ENCODE results near the gene TPRG1L.

Gene TPRG1L

DNA sequence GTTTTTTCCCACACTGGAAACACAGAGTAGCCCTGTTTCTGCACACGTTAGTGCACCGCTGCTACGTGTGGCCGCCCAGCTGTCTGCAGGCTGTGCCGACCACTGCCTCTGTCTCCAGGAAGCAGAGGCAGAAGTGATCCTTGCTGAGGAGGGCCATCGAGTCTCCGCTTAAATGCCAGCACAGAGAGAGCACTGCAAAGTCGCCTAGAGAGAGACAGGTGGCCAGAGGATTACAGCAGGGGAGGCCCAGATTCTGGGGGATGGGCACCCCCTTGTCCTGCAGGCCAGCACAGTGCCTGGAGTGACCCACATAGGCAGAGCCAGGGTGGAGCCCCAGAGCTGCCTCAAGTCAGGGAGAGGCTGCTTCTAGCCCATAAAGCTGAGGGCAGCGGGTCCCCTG is 6.1 kb downstream of the TPRG1L start:
- no peak overlapping the region for H3K4me3 ChIP-seq (ENCODE audit: low read length)
- DNase-seq (ENCODE audit: low read depth) = no peak
- TF ChIP-seq, protein P1, sequence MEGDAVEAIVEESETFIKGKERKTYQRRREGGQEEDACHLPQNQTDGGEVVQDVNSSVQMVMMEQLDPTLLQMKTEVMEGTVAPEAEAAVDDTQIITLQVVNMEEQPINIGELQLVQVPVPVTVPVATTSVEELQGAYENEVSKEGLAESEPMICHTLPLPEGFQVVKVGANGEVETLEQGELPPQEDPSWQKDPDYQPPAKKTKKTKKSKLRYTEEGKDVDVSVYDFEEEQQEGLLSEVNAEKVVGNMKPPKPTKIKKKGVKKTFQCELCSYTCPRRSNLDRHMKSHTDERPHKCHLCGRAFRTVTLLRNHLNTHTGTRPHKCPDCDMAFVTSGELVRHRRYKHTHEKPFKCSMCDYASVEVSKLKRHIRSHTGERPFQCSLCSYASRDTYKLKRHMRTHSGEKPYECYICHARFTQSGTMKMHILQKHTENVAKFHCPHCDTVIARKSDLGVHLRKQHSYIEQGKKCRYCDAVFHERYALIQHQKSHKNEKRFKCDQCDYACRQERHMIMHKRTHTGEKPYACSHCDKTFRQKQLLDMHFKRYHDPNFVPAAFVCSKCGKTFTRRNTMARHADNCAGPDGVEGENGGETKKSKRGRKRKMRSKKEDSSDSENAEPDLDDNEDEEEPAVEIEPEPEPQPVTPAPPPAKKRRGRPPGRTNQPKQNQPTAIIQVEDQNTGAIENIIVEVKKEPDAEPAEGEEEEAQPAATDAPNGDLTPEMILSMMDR (conservative IDR thresholded peaks at IDR 0.05; ENCODE audit: low read depth, low read length) = no peak

DNA sequence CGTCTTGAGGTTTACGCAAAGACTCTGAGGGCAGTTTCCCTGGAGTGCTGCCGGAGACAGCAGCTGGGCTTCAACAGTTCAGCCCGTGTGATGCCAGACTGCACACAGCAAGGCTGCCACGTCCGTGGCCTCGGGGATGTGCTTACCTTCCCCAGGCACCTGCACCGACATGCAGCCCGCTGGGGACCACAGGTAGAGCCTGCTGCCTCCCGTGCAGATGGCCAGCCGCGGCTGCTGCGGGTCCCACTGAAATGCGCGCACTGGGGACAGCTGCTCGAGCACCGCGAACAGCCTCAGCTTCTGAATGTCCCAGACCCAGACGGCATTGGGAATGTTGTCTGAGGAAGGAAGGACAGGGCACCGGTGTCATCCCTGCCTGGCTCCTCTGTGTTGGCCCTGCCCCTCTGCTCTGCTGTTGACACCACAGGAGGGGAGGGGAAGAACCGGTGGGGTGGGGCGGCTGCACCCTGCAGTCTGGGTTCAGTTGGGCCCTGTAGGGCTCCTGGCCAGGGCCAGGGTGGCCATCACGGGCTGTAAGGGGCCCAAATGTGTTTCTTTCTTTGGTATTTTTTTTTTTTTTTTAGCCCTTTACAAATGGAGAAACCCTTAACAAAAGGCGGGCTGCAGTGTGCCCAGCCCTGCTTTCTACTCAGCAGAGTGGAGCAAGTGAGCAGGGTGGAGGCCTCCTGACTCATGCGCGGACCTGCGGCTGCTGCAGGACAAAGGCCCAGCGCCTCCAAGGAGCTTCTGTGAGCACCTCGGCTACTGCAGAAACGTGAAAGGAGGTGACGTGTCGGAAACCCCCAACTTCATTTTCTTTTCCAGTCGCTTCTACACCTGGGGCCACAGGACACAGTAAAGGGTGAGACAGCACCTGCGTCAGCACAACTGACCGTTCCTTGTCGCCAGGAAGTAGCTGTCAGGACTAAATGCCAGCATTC is 6.8 kb downstream of the TPRG1L start:
- no peak overlapping the region for H3K4me3 ChIP-seq (ENCODE audit: low read length)
- no peak for DNase-seq (ENCODE audit: low read depth)
- TF ChIP-seq, protein P1 (conservative IDR thresholded peaks at IDR 0.05; ENCODE audit: low read depth, low read length) = no peak

DNA sequence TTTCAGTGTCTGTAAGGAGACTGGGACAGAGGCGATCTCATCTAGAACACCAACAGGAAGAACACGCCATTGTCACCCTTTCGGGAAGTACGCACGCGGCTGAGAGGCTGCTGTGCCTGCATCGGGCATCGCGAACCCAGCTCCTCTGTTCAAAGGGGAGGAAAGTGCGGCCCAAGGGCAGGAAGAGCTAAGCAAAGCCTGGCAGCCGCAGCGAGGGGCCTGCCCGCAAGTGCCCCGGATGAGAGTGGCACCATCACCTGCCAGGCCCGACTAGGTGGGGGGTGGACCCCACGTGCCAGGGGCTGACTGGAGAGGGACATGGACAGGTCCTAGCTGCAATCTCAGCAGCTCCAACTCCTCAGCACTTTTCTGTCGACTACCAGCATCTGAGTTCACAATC is 7.5 kb downstream of the TPRG1L start:
- no peak for DNase-seq (ENCODE audit: low read depth)
- TF ChIP-seq, protein P1 (conservative IDR thresholded peaks at IDR 0.05; ENCODE audit: low read depth, low read length) = no peak
- H3K4me3 ChIP-seq (ENCODE audit: low read length) = no peak overlapping the region

DNA sequence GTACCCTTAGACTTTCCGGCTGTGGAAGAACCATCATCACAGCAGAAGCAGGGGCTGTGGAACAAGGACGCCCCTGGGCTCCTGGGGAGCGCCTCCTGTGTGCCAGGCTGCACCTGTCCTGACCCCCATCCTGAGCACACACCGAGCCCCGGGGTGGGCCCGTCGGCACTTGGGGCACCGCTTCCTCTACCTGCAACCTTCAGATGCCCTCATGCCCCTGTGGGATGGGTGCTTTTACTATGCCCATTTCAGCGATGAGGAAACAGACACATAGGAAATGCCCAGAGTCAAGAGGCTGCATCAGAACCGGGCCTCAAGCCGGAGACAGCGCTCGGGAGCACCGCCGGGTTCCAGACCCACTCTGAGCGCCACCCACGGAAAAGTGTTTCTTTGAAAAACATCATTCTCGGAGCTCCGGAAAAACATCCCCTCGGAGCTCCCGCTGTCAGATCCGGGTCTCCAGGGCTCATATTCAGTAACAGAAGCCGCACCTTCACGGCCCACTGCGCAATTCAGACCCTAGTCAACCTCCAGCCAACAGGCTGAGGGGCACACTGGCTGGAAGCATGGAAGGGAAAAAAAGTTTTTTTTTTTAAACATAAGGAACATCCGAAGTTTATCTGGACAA is 8.0 kb downstream of the TPRG1L start:
- TF ChIP-seq, protein P1 (conservative IDR thresholded peaks at IDR 0.05; ENCODE audit: low read depth, low read length) = no peak
- no peak for DNase-seq (ENCODE audit: low read depth)

DNA sequence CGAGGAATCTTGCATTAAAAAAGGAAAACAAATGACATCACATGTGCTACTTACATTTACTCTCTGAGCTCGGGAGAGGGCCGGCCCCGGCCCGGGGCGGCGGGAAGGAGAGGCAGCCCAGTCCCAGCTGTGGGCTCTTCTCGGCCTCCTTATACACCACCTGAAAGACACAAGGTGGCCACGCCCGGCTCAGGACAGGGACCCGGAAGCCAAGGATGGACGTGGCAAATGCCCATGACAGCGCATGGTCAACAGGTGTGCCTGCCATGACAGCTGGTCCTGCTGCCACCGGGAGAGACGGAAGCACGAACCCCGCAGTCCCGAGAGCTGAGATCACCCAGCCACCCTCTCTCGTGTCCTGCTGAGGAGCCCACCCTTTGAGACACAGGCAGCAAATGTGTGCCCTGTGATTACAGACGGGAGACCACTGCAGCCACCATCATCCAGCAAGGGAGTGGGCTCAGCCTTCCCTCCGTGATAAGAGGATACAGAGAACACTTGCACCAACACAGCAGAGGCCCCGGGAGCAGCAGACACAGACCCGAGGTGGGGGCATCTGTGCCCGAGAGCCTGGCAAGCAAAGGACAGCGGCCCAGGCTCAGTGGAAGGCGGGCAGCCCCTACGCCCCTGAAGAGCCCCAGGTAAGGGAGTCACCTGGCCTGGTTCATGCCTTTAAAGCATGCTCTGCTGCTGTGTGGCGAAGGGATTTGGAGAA is 8.7 kb downstream of the TPRG1L start:
- TF ChIP-seq, protein P1 (conservative IDR thresholded peaks at IDR 0.05; ENCODE audit: low read depth, low read length) = no peak
- no peak for DNase-seq (ENCODE audit: low read depth)
- no peak overlapping the region for H3K4me3 ChIP-seq (ENCODE audit: low read length)

More for the DNA sequence above, 8.0 kb downstream of the TPRG1L start:
- no peak overlapping the region for H3K4me3 ChIP-seq (ENCODE audit: low read length)

DNA sequence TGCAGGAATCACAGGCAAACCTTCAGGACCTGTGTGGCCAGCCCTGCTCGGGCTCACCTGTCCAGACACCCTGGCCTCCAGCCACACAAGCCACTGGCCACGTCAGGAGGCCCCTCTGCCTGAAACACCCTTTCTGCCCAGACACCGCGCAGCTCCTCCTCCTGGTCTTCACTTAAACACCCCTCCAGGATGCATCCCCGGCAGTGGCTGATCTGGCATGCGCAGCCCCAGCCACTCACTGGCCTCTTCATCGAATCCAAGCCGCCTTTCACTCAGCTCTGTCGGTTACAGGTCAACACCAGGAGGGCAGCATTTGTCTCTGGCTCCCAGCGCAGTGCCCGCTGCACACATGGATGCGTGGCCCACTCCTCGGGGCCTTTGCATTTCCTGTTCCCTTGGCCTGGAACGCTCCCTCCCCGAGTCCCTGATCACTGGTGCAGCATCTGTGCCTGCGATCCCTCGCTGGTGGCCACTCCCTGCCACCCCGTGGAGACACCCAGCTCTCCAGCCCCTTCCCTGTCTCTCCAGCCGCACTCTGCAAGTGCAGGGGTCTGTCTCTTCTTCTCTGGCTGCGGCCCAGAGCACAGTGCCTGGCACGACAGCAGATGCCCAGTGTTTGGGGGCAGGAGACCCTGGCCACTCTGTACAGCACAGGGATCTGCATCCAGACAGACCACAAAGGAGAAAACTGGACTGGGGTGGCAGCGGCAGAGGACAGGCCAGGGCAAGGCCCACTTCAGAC is 9.4 kb downstream of the TPRG1L start:
- H3K4me3 ChIP-seq (ENCODE audit: low read length) = no peak overlapping the region
- no peak for DNase-seq (ENCODE audit: low read depth)
- TF ChIP-seq, protein P1 (conservative IDR thresholded peaks at IDR 0.05; ENCODE audit: low read depth, low read length) = no peak

Data from retinal pigment epithelial cell (primary cell).